WTC11 (cell line): ENCODE data around the gene NEK3. TPM values are rescaled to one million over a fixed set of nuclear protein-coding genes. Genes with fewer than 3 reads are reported as not detected.
A peak's percentile ranks its signal among the peaks of the same experiment; 100 is the strongest.

Experiments
- ATAC-seq: fragments of 200-7000 bp; cut with Tn5 transposase; 2 replicates; pipeline ENCODE4 v1.10.0; 2021; ENCODE audit warnings: mild to moderate bottlenecking, moderate library complexity
- CTCF ChIA-PET: fragments of 300-600 bp; sonication (Branson Sonifier 250); formaldehyde crosslinking; loops from one replicate; lab custom pipeline; 2021; ENCODE audit warnings: antibody characterized with exemption; lab: Charles Lee
- POLR2A ChIA-PET: fragments of 350-600 bp; sonication (Branson Sonifier 250); formaldehyde crosslinking; loops from one replicate; lab custom pipeline; 2021; ENCODE audit warnings: antibody characterized with exemption; lab: Charles Lee
- DNase-seq: peaks from one replicate; pipeline ENCODE4 v3.0.0; 2021; ENCODE audit warnings: low spot score
- H3K27ac Mint-ChIP-seq: 2 replicates; pipeline ENCODE4 v1.8.0; 2021; ENCODE audit warnings: mixed read lengths
- H3K27me3 Mint-ChIP-seq: 2 replicates; pipeline ENCODE4 v1.8.0; 2021; ENCODE audit warnings: low read depth, mild to moderate bottlenecking, moderate library complexity, mixed read lengths
- H3K36me3 Mint-ChIP-seq: 2 replicates; pipeline ENCODE4 v1.8.0; 2021; ENCODE audit warnings: mixed read lengths
- H3K4me1 Mint-ChIP-seq: 2 replicates; pipeline ENCODE4 v1.8.0; 2022; ENCODE audit warnings: mixed read lengths
- H3K4me3 Mint-ChIP-seq: 2 replicates; pipeline ENCODE4 v1.8.0; 2021; ENCODE audit warnings: mild to moderate bottlenecking, moderate library complexity, mixed read lengths
- H3K9me3 Mint-ChIP-seq: 2 replicates; pipeline ENCODE4 v1.8.0; 2021; ENCODE audit warnings: mixed read lengths
- ATF2 ChIP-seq: sonication (generic); formaldehyde crosslinking; IDR thresholded peaks from 2 replicates; pipeline ENCODE4 v1.8.1; 2022; ENCODE audit warnings: low read depth, missing genetic modification reagents, borderline replicate concordance
- CDX4 ChIP-seq: fragments of 250-450 bp; sonication (Bioruptor Pico); IDR thresholded peaks from 2 replicates; pipeline ENCODE4 v1.9.0; 2021; ENCODE audit warnings: moderate library complexity, mild to moderate bottlenecking, inconsistent platforms, borderline replicate concordance
- CTCF ChIP-seq: fragments of 200-600 bp; IDR thresholded peaks from 2 replicates; pipeline ENCODE4 v1.8.0; 2022; ENCODE audit warnings: antibody characterized with exemption
- FOXK1 ChIP-seq: sonication (generic); formaldehyde crosslinking; IDR thresholded peaks from 2 replicates; pipeline ENCODE4 v1.8.0; 2022; ENCODE audit warnings: mild to moderate bottlenecking, moderate library complexity, missing genetic modification reagents
- FOXP4 ChIP-seq: sonication (generic); formaldehyde crosslinking; IDR thresholded peaks from 2 replicates; pipeline ENCODE4 v1.8.0; 2022; ENCODE audit warnings: mild to moderate bottlenecking, missing genetic modification reagents
- MXD4 ChIP-seq: fragments of 250-450 bp; sonication (Bioruptor Pico); IDR thresholded peaks from 2 replicates; pipeline ENCODE4 v1.8.0; 2021; ENCODE audit warnings: mild to moderate bottlenecking, moderate library complexity, borderline replicate concordance
- NFE2L1 ChIP-seq: sonication (generic); formaldehyde crosslinking; IDR thresholded peaks from 2 replicates; pipeline ENCODE4 v1.8.1; 2023; ENCODE audit warnings: missing genetic modification reagents
- PRDM15 ChIP-seq: sonication (generic); formaldehyde crosslinking; IDR thresholded peaks from 2 replicates; pipeline ENCODE4 v1.8.0; 2022; ENCODE audit warnings: missing genetic modification reagents
- PRRX2 ChIP-seq: fragments of 250-450 bp; sonication (Bioruptor Pico); IDR thresholded peaks from 2 replicates; pipeline ENCODE4 v1.8.0; 2021; ENCODE audit warnings: mild to moderate bottlenecking
- SMAD4 ChIP-seq: sonication (generic); formaldehyde crosslinking; IDR thresholded peaks from 2 replicates; pipeline ENCODE4 v1.8.0; 2022; ENCODE audit warnings: mild to moderate bottlenecking, missing genetic modification reagents
- TEAD4 ChIP-seq: sonication (generic); formaldehyde crosslinking; IDR thresholded peaks from 2 replicates; pipeline ENCODE4 v1.8.0; 2022; ENCODE audit warnings: mild to moderate bottlenecking, missing genetic modification reagents
- ZNF121 ChIP-seq: sonication (generic); formaldehyde crosslinking; IDR thresholded peaks from 2 replicates; pipeline ENCODE4 v1.8.0; 2023; ENCODE audit warnings: missing genetic modification reagents
- total RNA-seq: library from RNA; stranded (reverse); gene quantifications from 3 replicates; pipeline ENCODE4 v1.2.3, GENCODE V29; 2021
- TF ChIP-seq, protein P1 (sequence below): sonication (generic); formaldehyde crosslinking; IDR thresholded peaks from 2 replicates; pipeline ENCODE4 v1.8.1; 2023; ENCODE audit warnings: mild to moderate bottlenecking, missing genetic modification reagents
- TF ChIP-seq, protein P2 (sequence below): sonication (generic); formaldehyde crosslinking; IDR thresholded peaks from 2 replicates; pipeline ENCODE4 v1.8.1; 2022; ENCODE audit warnings: mild to moderate bottlenecking, moderate library complexity, missing genetic modification reagents
- TF ChIP-seq, protein P3 (sequence below): sonication (generic); formaldehyde crosslinking; IDR thresholded peaks from 2 replicates; pipeline ENCODE4 v1.8.0; 2022; ENCODE audit warnings: mild to moderate bottlenecking, missing genetic modification reagents
- TF ChIP-seq, protein P4 (sequence below): fragments of 250-450 bp; sonication (Bioruptor Pico); IDR thresholded peaks from 2 replicates; pipeline ENCODE4 v1.9.0; 2021; ENCODE audit warnings: mild to moderate bottlenecking

Gene NEK3
- total RNA-seq, 1 experiment from 2014 or later = 33.3 TPM

DNA sequence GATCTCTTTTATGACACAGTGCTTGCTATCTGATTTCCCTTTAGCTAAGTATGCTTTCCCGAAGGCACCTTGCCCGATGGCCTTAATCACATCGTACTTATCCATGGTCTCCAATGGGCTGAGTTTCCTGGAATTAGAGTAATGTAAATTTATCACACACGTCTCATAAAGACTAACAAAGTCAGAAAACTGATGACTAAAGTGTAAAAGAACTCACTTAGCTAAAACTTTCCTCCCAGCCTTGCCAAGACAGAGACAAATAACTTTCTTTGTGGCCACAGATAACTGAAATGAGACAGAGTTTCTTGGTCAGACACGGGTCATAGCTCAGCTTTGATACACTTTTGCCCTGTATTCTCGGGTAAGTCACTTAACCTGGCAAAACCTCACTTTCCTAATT, 32.0 kb downstream of the NEK3 start:
- no peak for TF ChIP-seq TEAD4 (CRISPR knock-in tag)
- TF ChIP-seq CTCF = no peak
- TF ChIP-seq, protein P1, sequence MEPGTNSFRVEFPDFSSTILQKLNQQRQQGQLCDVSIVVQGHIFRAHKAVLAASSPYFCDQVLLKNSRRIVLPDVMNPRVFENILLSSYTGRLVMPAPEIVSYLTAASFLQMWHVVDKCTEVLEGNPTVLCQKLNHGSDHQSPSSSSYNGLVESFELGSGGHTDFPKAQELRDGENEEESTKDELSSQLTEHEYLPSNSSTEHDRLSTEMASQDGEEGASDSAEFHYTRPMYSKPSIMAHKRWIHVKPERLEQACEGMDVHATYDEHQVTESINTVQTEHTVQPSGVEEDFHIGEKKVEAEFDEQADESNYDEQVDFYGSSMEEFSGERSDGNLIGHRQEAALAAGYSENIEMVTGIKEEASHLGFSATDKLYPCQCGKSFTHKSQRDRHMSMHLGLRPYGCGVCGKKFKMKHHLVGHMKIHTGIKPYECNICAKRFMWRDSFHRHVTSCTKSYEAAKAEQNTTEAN (CRISPR knock-in tag) = no peak
- TF ChIP-seq FOXK1 (CRISPR knock-in tag) = no peak
- no peak for TF ChIP-seq SMAD4 (CRISPR knock-in tag)
- no peak for TF ChIP-seq NFE2L1
- TF ChIP-seq, protein P2, sequence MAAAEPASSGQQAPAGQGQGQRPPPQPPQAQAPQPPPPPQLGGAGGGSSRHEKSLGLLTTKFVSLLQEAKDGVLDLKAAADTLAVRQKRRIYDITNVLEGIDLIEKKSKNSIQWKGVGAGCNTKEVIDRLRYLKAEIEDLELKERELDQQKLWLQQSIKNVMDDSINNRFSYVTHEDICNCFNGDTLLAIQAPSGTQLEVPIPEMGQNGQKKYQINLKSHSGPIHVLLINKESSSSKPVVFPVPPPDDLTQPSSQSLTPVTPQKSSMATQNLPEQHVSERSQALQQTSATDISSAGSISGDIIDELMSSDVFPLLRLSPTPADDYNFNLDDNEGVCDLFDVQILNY = no peak
- no peak for TF ChIP-seq PRRX2
- no peak for TF ChIP-seq ZNF121 (CRISPR knock-in tag)
- TF ChIP-seq, protein P3, sequence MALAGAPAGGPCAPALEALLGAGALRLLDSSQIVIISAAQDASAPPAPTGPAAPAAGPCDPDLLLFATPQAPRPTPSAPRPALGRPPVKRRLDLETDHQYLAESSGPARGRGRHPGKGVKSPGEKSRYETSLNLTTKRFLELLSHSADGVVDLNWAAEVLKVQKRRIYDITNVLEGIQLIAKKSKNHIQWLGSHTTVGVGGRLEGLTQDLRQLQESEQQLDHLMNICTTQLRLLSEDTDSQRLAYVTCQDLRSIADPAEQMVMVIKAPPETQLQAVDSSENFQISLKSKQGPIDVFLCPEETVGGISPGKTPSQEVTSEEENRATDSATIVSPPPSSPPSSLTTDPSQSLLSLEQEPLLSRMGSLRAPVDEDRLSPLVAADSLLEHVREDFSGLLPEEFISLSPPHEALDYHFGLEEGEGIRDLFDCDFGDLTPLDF (CRISPR knock-in tag) = no peak
- no peak for TF ChIP-seq FOXP4 (CRISPR knock-in tag)
- TF ChIP-seq CDX4 (CRISPR knock-in tag) = no peak
- TF ChIP-seq PRDM15 (CRISPR knock-in tag) = no peak
- ATAC-seq (no peak), DNase-seq (no peak)
- peaks cover 7% of the 10 kb centered on the region; the same call in 1 of the 2 replicates for H3K27me3 Mint-ChIP-seq
- peaks cover 19% of the 10 kb centered on the region for H3K36me3 Mint-ChIP-seq
- peaks cover 10% of the 10 kb centered on the region for H3K4me1 Mint-ChIP-seq
- ChIA-PET CTCF (interaction anchor here (0.8 to 3.5 kb wide), 43 partner anchors 11 to 730 kb away, joined by 3 to 85 read pairs (median 5); partner anchors contain the start of genes ALG11, TMEM272 and VPS36), POLR2A (no interaction called here)
- H3K9me3 Mint-ChIP-seq = peaks cover 14% of the 10 kb centered on the region
- H3K4me3 Mint-ChIP-seq = no peak overlapping the region
- peak overlapping the region; percentile 70 for H3K27ac Mint-ChIP-seq

DNA sequence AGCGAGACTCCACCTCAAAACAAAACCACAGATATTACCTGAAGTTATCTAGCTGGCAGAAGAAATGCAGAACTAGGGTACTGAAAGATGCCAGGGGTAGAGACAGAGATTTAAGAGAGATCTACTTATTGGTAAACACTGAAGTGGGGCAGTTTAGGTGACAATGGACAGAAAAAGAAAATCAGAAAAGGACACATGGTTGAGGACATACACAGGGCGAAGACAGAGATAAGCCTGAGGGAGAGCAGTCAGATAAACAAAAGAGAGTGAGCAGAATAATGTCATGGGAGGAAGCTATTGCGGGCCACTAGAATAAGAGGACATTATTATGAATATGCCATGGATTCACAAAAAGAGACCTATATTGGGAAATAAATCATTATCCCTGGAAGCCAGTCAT, 33.9 kb downstream of the NEK3 start:
- no peak for DNase-seq
- ChIA-PET POLR2A (no interaction called here), CTCF (interaction anchor here (1.3 kb wide), 1 partner anchor 190 kb away, joined by 3 read pairs; no protein-coding TSS in a partner anchor)
- H3K27ac Mint-ChIP-seq = no peak overlapping the region
- ATAC-seq = no peak
- peaks cover 10% of the 10 kb centered on the region for H3K4me1 Mint-ChIP-seq
- peaks cover under 1% of the 10 kb centered on the region; the same call in 1 of the 2 replicates for H3K36me3 Mint-ChIP-seq
- 0 out of 2 replicates have a peak, but pooled peaks cover under 1% of the 10 kb centered on the region for H3K9me3 Mint-ChIP-seq
- H3K27me3 Mint-ChIP-seq = peaks cover 7% of the 10 kb centered on the region; the same call in 1 of the 2 replicates
- H3K4me3 Mint-ChIP-seq = no peak overlapping the region
- no peak for TF ChIP-seq MXD4
- no peak for TF ChIP-seq ATF2 (CRISPR knock-in tag)
- no peak for TF ChIP-seq CDX4 (CRISPR knock-in tag)
- TF ChIP-seq, protein P4, sequence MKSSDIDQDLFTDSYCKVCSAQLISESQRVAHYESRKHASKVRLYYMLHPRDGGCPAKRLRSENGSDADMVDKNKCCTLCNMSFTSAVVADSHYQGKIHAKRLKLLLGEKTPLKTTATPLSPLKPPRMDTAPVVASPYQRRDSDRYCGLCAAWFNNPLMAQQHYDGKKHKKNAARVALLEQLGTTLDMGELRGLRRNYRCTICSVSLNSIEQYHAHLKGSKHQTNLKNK = no peak
- TF ChIP-seq, protein P2 = no peak
- TF ChIP-seq, protein P1 (CRISPR knock-in tag) = no peak
